ENCODE results near the gene GPR68. TPM values are rescaled to one million over a fixed set of nuclear protein-coding genes. Genes with fewer than 3 reads are reported as not detected.
"Not testable (repeated sequence)": the region's sequence is repeated elsewhere in the genome, so short reads cannot be mapped to it uniquely, and the experiment has no call there.

Gene GPR68
- total and polyA plus RNA-seq, 2 experiments from 2014 or later, result 0.20 to 0.42 TPM

GRCh38 chr14:91246051-91246852, 1.7 kb upstream of the GPR68 start:
- Histone ChIP-seq H3K27me3 (no peaks in the 10 kb centered on the region), H3K4me3 (no peak overlapping the region), H3K9me3 (ENCODE audit: low read depth) (no peaks in the 10 kb centered on the region), H3K79me2 (no peaks in the 10 kb centered on the region), H3K4me1 (ENCODE audit: insufficient read depth) (peaks cover 4% of the 10 kb centered on the region), H2AFZ (no peak overlapping the region), H3K9me2 (replicated peaks; ENCODE audit: insufficient read depth) (no peaks in the 10 kb centered on the region), H3K4me2 (no peak overlapping the region), H3K36me3 (replicated peaks; ENCODE audit: insufficient read depth, low read depth) (no peaks in the 10 kb centered on the region), H4K20me1 (ENCODE audit: insufficient read depth, poor library complexity, severe bottlenecking) (no peaks in the 10 kb centered on the region), H3K27ac (no peak overlapping the region)
- WGBS (ENCODE audit: low lambda C conversion rate, missing lambda C conversion rate), result 95% methylated on average over 15 of the region's 15 CpGs
- DNase-seq (ENCODE audit: low spot score), result no peak
- no peak for TF ChIP-seq CTCF (IDR thresholded peaks at IDR 0.05; ENCODE audit: poor library complexity)
- TF ChIP-seq EZH2 (IDR thresholded peaks at IDR 0.05; ENCODE audit: borderline replicate concordance), result no peak
- no peak for TF ChIP-seq EZH2phosphoT487 (IDR thresholded peaks at IDR 0.05; ENCODE audit: low read depth, severe bottlenecking, unreplicated experiment)

GRCh38 chr14:91245616-91246015, 1.1 kb upstream of the GPR68 start:
- H3K27me3 ChIP-seq, H3K27ac ChIP-seq, H3K79me2 ChIP-seq: not testable (repeated sequence)

GRCh38 chr14:91245029-91245428, 525 bp upstream of the GPR68 start:
- no peaks in the 10 kb centered on the region for H3K79me2 ChIP-seq
- TF ChIP-seq EZH2phosphoT487 (IDR thresholded peaks at IDR 0.05; ENCODE audit: low read depth, severe bottlenecking, unreplicated experiment) (no peak), EZH2 (IDR thresholded peaks at IDR 0.05; ENCODE audit: borderline replicate concordance) (no peak), CTCF (IDR thresholded peaks at IDR 0.05; ENCODE audit: poor library complexity) (no peak)
- H3K27me3 ChIP-seq, result no peaks in the 10 kb centered on the region
- H3K4me1 ChIP-seq (ENCODE audit: insufficient read depth), result peaks cover 2% of the 10 kb centered on the region
- no peaks in the 10 kb centered on the region for H3K36me3 ChIP-seq (replicated peaks; ENCODE audit: insufficient read depth, low read depth)
- no peak overlapping the region for H3K4me2 ChIP-seq
- no peaks in the 10 kb centered on the region for H4K20me1 ChIP-seq (ENCODE audit: insufficient read depth, poor library complexity, severe bottlenecking)
- no peaks in the 10 kb centered on the region for H3K9me3 ChIP-seq (ENCODE audit: low read depth)
- H3K9me2 ChIP-seq (replicated peaks; ENCODE audit: insufficient read depth), result no peaks in the 10 kb centered on the region
- H3K27ac ChIP-seq, result no peak overlapping the region
- H2AFZ ChIP-seq, result no peak overlapping the region
- 91% methylated on average over 9 of the region's 9 CpGs for WGBS (ENCODE audit: low lambda C conversion rate, missing lambda C conversion rate)
- no peak for DNase-seq (ENCODE audit: low spot score)
- no peak overlapping the region for H3K4me3 ChIP-seq

More at GRCh38 chr14:91245616-91246015, 1.1 kb upstream of the GPR68 start:
- not testable (repeated sequence) for H3K4me1 ChIP-seq (ENCODE audit: insufficient read depth); H3K9me3 ChIP-seq (ENCODE audit: low read depth); H3K4me2 ChIP-seq; H2AFZ ChIP-seq; H4K20me1 ChIP-seq (ENCODE audit: insufficient read depth, poor library complexity, severe bottlenecking); H3K9me2 ChIP-seq (replicated peaks; ENCODE audit: insufficient read depth); H3K4me3 ChIP-seq; DNase-seq (ENCODE audit: low spot score); H3K36me3 ChIP-seq (replicated peaks; ENCODE audit: insufficient read depth, low read depth)
- over 99% methylated on average over 8 of the region's 8 CpGs for WGBS (ENCODE audit: low lambda C conversion rate, missing lambda C conversion rate)

GRCh38 chr14:91243074-91243471, 1.4 kb downstream of the GPR68 start:
- Histone ChIP-seq H3K4me3 (no peak overlapping the region), H3K4me2 (no peak overlapping the region), H3K9me2 (replicated peaks; ENCODE audit: insufficient read depth) (no peaks in the 10 kb centered on the region), H3K4me1 (ENCODE audit: insufficient read depth) (no peaks in the 10 kb centered on the region), H3K9me3 (ENCODE audit: low read depth) (no peaks in the 10 kb centered on the region), H2AFZ (no peak overlapping the region), H3K27ac (no peak overlapping the region), H3K79me2 (no peaks in the 10 kb centered on the region), H3K36me3 (replicated peaks; ENCODE audit: insufficient read depth, low read depth) (no peaks in the 10 kb centered on the region), H4K20me1 (ENCODE audit: insufficient read depth, poor library complexity, severe bottlenecking) (no peaks in the 10 kb centered on the region), H3K27me3 (no peaks in the 10 kb centered on the region)
- TF ChIP-seq EZH2 (IDR thresholded peaks at IDR 0.05; ENCODE audit: borderline replicate concordance) (no peak), CTCF (IDR thresholded peaks at IDR 0.05; ENCODE audit: poor library complexity) (no peak), EZH2phosphoT487 (IDR thresholded peaks at IDR 0.05; ENCODE audit: low read depth, severe bottlenecking, unreplicated experiment) (no peak)
- 91% methylated on average over 6 of the region's 6 CpGs for WGBS (ENCODE audit: low lambda C conversion rate, missing lambda C conversion rate)
- no peak for DNase-seq (ENCODE audit: low spot score)
